Cardiac ventricle fibroblast (primary cell): ENCODE data around the gene GABRD. TPM values are rescaled to one million over a fixed set of nuclear protein-coding genes. Genes with fewer than 3 reads are reported as not detected.

Experiments
- total RNA-seq: library from RNA; depleted of rRNA; stranded (reverse); fragments of >200 nt; gene quantifications from 2 replicates; pipeline ENCODE4 v1.2.3, GENCODE V29; 2015

Gene GABRD
- 0.37 TPM in 1 of 2 replicates, not detected in the other for total RNA-seq

GRCh38 chr1:2019172-2019543, at the start of gene GABRD:
GABRD (plus strand) TSS chr1:2019345; CDS start chr1:2019424, 79 bp downstream.

GRCh38 chr1:2003541-2004131, 15.5 kb upstream of the GABRD start, which contains the start of gene CFAP74:
CFAP74 (minus strand) TSS chr1:2003786; CDS start chr1:1990956, 12,830 bp downstream.

GRCh38 chr1:2049718-2050431, 30.7 kb downstream of the GABRD start, which contains the start of gene PRKCZ:
PRKCZ (plus strand) TSS chr1:2050411; CDS start chr1:2050631, 220 bp downstream.

Other genes starting within 250 kb of the GABRD start
- 53.7 TPM in 2 replicates for gene NADK, start 240.9 kb upstream of the GABRD start, total RNA-seq
- 100 and 103 TPM in 2 replicates for gene GNB1, start 128.3 kb upstream of the GABRD start, total RNA-seq
- 0.10 and 0.44 TPM in 2 replicates for gene CALML6, start 104.1 kb upstream of the GABRD start, total RNA-seq
- 13.5 TPM in 1 of 2 replicates, not detected in the other for gene TMEM52, start 100.1 kb upstream of the GABRD start, total RNA-seq
- not detected in 2 replicates for gene CFAP74, start 15.6 kb upstream of the GABRD start, total RNA-seq
- gene PRKCZ, start 31.1 kb downstream of the GABRD start, total RNA-seq, result 0.15 and 2.3 TPM in 2 replicates
- 32.1 and 32.9 TPM in 2 replicates for gene FAAP20, start 175.4 kb downstream of the GABRD start, total RNA-seq
- 62.8 and 70.0 TPM in 2 replicates for gene SKI, start 209.0 kb downstream of the GABRD start, total RNA-seq